ENCODE results near the gene TP73. TPM values are rescaled to one million over a fixed set of nuclear protein-coding genes. Genes with fewer than 3 reads are reported as not detected.

Gene TP73
- total RNA-seq, 1 donor from 2014 or later, result not detected

DNA sequence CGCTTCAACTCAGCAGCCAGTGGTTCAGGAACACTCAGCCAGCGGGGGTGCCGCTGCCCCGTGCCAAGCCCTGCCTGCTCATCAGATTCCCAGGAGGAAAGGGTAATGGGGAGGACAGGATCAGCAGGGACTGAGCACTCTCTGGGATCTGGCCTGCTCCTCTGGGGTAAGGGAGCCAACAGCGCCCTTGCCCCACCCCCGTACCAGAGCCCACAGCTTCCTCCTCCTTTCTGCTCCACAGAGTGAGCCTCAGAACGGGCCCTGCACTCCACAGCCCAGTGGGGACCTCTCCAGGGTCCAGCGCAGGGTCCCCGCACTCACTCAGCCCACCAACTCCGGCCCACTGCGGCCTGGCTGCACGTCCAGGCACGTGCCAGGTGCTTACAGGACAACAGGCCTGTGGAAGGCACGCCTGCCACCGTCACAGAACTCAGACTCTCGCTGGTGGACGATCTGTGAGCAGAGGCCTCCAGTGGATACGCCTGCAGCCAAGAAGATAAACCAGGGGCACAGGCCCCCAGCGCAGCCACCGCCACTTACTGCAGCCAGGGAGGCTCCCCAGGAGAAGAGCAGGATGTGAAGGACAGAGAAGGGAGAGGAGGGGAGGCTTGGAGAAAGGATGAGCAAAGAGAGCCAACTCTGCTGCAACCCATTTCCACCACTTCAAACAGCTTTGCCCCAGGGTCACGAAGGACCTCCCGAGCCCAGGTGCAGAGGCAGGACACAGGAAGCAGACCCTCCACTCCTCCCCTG lies 43.1 kb upstream of the TP73 start:
- TF ChIP-seq, protein P1, sequence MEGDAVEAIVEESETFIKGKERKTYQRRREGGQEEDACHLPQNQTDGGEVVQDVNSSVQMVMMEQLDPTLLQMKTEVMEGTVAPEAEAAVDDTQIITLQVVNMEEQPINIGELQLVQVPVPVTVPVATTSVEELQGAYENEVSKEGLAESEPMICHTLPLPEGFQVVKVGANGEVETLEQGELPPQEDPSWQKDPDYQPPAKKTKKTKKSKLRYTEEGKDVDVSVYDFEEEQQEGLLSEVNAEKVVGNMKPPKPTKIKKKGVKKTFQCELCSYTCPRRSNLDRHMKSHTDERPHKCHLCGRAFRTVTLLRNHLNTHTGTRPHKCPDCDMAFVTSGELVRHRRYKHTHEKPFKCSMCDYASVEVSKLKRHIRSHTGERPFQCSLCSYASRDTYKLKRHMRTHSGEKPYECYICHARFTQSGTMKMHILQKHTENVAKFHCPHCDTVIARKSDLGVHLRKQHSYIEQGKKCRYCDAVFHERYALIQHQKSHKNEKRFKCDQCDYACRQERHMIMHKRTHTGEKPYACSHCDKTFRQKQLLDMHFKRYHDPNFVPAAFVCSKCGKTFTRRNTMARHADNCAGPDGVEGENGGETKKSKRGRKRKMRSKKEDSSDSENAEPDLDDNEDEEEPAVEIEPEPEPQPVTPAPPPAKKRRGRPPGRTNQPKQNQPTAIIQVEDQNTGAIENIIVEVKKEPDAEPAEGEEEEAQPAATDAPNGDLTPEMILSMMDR (IDR thresholded peaks at IDR 0.05; ENCODE audit: unreplicated experiment), result no peak
- Mint-ChIP-seq H3K9me3 (ENCODE audit: unreplicated experiment) (no peaks in the 10 kb centered on the region), H3K27ac (ENCODE audit: unreplicated experiment) (peak overlapping the region; percentile 10), H3K4me3 (ENCODE audit: unreplicated experiment) (peak overlapping the region; percentile 98), H3K4me1 (ENCODE audit: unreplicated experiment) (peaks cover 39% of the 10 kb centered on the region), H3K27me3 (ENCODE audit: unreplicated experiment) (peaks cover 6% of the 10 kb centered on the region), H3K36me3 (ENCODE audit: low read depth, unreplicated experiment) (peaks cover 7% of the 10 kb centered on the region)
- no peak for DNase-seq (ENCODE audit: low spot score)

GRCh38 chr1:3609769-3610526 lies 42.4 kb upstream of the TP73 start:
- Mint-ChIP-seq H3K27me3 (ENCODE audit: unreplicated experiment) (peaks cover 6% of the 10 kb centered on the region), H3K36me3 (ENCODE audit: low read depth, unreplicated experiment) (peaks cover 7% of the 10 kb centered on the region), H3K27ac (ENCODE audit: unreplicated experiment) (peak overlapping the region; percentile 76), H3K9me3 (ENCODE audit: unreplicated experiment) (no peaks in the 10 kb centered on the region), H3K4me3 (ENCODE audit: unreplicated experiment) (peak overlapping the region; percentile 98), H3K4me1 (ENCODE audit: unreplicated experiment) (peaks cover 47% of the 10 kb centered on the region)
- no peak for DNase-seq (ENCODE audit: low spot score)
- TF ChIP-seq, protein P1 (IDR thresholded peaks at IDR 0.05; ENCODE audit: unreplicated experiment), result no peak

GRCh38 chr1:3610527-3611169 lies 41.7 kb upstream of the TP73 start:
- H3K4me3 Mint-ChIP-seq (ENCODE audit: unreplicated experiment), result peak overlapping the region; percentile 98
- peaks cover 6% of the 10 kb centered on the region for H3K27me3 Mint-ChIP-seq (ENCODE audit: unreplicated experiment)
- H3K36me3 Mint-ChIP-seq (ENCODE audit: low read depth, unreplicated experiment), result peaks cover 7% of the 10 kb centered on the region
- no peaks in the 10 kb centered on the region for H3K9me3 Mint-ChIP-seq (ENCODE audit: unreplicated experiment)
- TF ChIP-seq, protein P1 (IDR thresholded peaks at IDR 0.05; ENCODE audit: unreplicated experiment), result no peak
- no peak for DNase-seq (ENCODE audit: low spot score)
- peaks cover 51% of the 10 kb centered on the region for H3K4me1 Mint-ChIP-seq (ENCODE audit: unreplicated experiment)
- H3K27ac Mint-ChIP-seq (ENCODE audit: unreplicated experiment), result peak overlapping the region; percentile 76

DNA sequence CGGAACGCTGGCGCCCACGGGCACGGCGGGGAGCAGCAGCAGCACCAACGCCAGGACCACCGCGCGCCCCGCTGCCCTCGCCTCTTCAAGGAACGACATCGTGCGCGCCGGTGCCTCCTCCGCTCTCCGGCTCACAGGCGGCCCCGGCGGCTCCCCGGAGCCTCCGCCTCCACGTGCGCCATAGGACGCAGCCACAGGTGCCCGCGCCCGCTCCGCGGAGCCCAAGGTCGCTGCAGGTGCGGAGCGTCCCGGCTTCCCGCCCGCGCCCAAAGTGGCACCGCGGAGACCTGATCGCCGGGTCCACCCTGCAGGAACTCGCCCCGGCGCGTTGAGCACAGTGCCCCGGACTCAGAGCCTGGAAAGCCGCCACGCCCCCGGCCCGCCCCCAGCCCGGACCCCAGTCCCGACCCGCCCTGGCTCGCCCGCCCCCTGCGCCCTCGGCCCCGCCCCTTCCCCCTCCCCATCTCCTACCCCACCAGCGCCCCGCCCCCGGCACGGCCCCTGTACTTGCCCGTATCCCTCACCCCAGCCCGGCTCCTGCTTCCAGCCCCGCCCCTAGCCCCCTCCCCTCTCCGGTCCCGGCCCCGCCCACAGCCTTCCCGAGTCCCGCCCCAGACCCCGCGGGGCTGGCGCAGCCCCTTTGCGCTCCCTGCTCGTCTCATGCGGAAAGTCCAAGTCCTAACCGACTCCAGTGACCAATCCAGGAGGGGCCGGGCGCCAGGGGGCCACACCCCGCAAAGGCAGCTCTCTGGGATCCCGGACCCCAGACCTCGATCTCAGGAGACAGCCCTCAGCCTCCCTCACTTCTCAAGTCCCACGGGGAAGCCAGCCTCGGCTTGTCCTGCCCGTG lies 40.9 kb upstream of the TP73 start, which contains the start of gene MEGF6:
MEGF6 (minus strand) TSS at position 339 of the 850 bp plus-strand sequence; CDS start at position 99, 240 bp downstream.
- H3K4me1 Mint-ChIP-seq (ENCODE audit: unreplicated experiment), result peaks cover 59% of the 10 kb centered on the region
- H3K9me3 Mint-ChIP-seq (ENCODE audit: unreplicated experiment), result no peaks in the 10 kb centered on the region
- H3K36me3 Mint-ChIP-seq (ENCODE audit: low read depth, unreplicated experiment), result peaks cover 11% of the 10 kb centered on the region
- TF ChIP-seq, protein P1 (IDR thresholded peaks at IDR 0.05; ENCODE audit: unreplicated experiment), result no peak
- peak within 1 kb of the TSS; percentile 98 for H3K4me3 Mint-ChIP-seq (ENCODE audit: unreplicated experiment)
- peak within 1 kb of the TSS; percentile 76 for H3K27ac Mint-ChIP-seq (ENCODE audit: unreplicated experiment)
- peak; percentile 97 for DNase-seq (ENCODE audit: low spot score)
- peaks cover 6% of the 10 kb centered on the region for H3K27me3 Mint-ChIP-seq (ENCODE audit: unreplicated experiment)

All from endothelial cell (in vitro differentiated cells).